Epithelial cell of proximal tubule (primary cell): Measurements from ENCODE around the gene ULBP2. TPM values are rescaled to one million over a fixed set of nuclear protein-coding genes. Genes with fewer than 3 reads are reported as not detected.

ENCODE experiments used
- total RNA-seq: library from RNA; depleted of rRNA; stranded (reverse); fragments of >200 nt; gene quantifications from 2 replicates; pipeline ENCODE4 v1.2.3, GENCODE V29; 2015

ULBP2 gene
- total RNA-seq, 1 donor from 2014 or later: 5.3 TPM

Other genes with a start within 250 kb of the ULBP2 start
- gene LATS1, start 223.9 kb upstream of the ULBP2 start, total RNA-seq: 10.1 and 11.4 TPM in 2 replicates
- gene NUP43, start 195.5 kb upstream of the ULBP2 start, total RNA-seq: 29.8 and 31.5 TPM in 2 replicates
- 110 and 162 TPM in 2 replicates for gene PCMT1, start 192.3 kb upstream of the ULBP2 start, total RNA-seq
- 41.7 and 54.5 TPM in 2 replicates for gene LRP11, start 77.7 kb upstream of the ULBP2 start, total RNA-seq
- not detected in 2 replicates for gene RAET1E, start 43.9 kb upstream of the ULBP2 start, total RNA-seq
- 0.43 TPM in 1 of 2 replicates, not detected in the other for gene RAET1G, start 18.9 kb upstream of the ULBP2 start, total RNA-seq
- gene ULBP1, start 21.9 kb downstream of the ULBP2 start, total RNA-seq: 0.23 and 0.94 TPM in 2 replicates
- gene RAET1L, start 83.5 kb downstream of the ULBP2 start, total RNA-seq: 1.5 and 3.1 TPM in 2 replicates
- gene ULBP3, start 127.1 kb downstream of the ULBP2 start, total RNA-seq: 8.2 and 16.6 TPM in 2 replicates
- 26.3 and 27.0 TPM in 2 replicates for gene PPP1R14C, start 201.0 kb downstream of the ULBP2 start, total RNA-seq